Activated naive CD8-positive, alpha-beta T cell treated with anti-CD3 and anti-CD28 coated beads, Interleukin-2, amount 50 U/mL, for 16 hours (primary cell): ENCODE measurements around the gene INPP5F.
A peak's percentile ranks its signal among the peaks of the same experiment; 100 is the strongest.

Source experiments
- DNase-seq: peaks from one replicate; pipeline ENCODE4 v3.0.0-alpha.2; 2020; ENCODE audit warnings: low read depth, low spot score

The INPP5F gene

DNA sequence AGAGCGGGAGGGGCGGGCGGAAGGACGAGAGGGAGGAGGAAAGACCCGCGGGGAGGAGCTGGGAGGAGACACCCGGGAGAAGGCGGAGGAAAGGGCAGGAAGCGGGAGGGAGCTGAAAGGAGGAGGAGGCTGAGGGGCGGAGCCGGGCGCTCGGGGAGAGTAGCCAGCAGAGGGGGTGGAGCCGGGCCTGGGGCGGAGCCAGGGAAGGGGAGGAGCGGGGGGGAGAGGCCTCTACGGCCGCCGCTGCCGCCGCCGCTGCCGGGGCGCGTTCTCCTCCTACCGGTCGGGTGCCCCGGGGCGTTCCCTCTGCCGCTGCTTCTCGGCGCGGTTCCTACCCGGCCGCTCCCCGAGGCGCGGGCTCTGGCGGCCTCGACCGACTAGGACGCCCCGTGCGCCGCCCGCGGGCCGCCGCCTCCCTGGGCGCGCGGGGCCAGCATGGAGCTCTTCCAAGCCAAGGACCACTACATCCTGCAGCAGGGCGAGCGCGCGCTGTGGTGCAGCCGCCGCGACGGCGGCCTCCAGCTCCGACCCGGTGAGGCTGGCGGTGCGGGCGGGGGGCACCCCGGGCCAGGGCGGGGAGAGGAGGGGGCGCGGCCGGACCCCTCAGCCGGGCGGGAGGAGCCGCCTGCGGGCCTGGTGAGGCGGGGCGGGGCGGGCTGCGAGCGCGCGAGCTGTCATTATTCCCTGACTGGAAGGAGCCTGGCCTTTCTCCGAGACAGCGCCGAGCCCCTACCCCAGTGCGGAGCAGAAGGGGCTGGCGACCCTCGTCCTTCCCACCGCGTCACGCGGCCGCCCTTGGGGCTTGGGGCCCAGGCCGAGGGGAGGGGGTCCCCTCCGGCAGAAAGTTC is at the start of gene INPP5F:
TSS of gene INPP5F (plus strand) at position 223 of the 848 bp plus-strand sequence. CDS start at position 436, 213 bp downstream.
- DNase-seq, result peak; percentile 100

DNA sequence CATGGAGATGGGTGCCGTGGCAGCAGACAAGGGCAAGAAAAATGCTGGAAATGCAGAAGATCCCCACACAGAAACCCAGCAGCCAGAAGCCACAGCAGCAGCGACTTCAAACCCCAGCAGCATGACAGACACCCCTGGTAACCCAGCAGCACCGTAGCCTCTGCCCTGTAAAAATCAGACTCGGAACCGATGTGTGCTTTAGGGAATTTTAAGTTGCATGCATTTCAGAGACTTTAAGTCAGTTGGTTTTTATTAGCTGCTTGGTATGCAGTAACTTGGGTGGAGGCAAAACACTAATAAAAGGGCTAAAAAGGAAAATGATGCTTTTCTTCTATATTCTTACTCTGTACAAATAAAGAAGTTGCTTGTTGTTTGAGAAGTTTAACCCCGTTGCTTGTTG is 48.7 kb upstream of the INPP5F start:
- no peak for DNase-seq

- DNase-seq, result no peak
Measured at GRCh38 chr10:119677904-119678755, 47.7 kb upstream of the INPP5F start.

DNA sequence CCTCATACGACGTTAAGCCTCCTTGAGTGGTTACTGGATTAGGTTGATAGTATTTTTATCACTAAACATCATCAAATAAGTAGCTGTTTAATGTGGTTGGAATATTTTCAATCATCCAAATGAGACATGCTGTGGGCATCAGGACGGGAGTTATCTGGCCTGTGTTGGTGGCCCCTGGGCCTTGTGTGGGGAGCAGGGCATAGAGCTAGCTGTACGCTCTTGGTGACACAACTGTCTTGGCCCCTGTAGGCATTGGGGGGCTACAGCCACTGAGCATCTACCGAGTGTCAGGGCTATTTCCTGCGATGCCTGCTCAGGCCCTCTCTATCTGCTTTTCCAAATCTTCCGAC is 46.4 kb upstream of the INPP5F start:
- no peak for DNase-seq

DNA sequence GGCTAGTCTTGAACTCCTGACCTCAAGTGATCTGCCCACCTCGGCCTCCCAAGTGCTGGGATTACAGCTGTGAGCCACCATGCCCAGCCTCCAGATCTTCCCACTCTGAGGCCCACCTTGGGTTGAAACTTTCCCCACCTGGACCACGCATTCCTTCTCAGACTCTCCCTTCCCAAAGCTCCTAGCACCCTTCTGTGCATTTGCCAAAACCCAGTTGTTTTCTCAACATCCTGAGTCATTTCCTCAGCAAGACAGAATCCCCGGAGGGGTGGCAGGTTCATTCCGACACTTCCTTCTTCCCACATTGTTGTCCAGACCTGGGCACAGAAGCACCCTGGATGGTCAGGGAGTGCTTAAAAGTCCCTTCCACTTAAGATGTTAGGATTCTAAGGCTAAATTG is 45.8 kb upstream of the INPP5F start:
- DNase-seq, result no peak

GRCh38 chr10:119680650-119681081 is 45.2 kb upstream of the INPP5F start:
- DNase-seq, result no peak

DNA sequence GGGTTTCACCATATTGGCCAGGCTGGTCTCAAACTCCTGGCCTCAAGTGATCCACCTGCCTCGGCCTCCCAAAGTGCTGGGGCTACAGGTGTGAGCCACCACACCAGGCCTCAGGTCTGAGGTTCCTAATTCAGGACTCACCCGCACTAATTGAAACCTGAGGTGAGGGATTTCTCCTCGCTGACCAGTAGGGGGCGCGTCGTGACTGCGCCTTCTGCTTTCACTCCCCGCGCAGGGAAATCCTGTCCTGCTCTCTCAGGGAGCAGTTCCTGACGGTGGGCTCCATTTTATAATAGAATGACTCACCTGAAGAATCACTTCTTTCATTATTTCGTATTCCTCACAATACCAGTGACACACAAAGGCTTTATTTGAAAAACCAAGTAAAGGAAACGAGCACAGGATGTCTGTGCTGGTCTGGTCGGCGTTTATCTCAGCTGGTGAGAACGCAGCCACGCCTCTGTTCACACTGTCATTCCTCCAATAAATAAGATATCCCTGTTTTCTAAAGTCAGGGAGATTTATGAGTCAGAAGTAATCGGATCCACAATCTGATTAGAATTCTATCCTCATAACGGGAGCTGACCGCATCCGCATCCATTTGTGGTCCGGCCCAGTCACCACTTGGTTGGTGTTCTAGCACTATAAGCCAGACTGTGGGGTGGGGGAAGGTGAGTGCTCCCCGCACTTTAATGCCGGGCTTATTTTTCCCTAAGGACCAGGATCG is 39.2 kb upstream of the INPP5F start:
- peak; percentile 78 for DNase-seq

- DNase-seq, result no peak
Measured at GRCh38 chr10:119687192-119688032, 38.4 kb upstream of the INPP5F start.

- no peak for DNase-seq
Measured at GRCh38 chr10:119688033-119688508, 37.8 kb upstream of the INPP5F start.

- no peak for DNase-seq
Measured at GRCh38 chr10:119689016-119689580, 36.8 kb upstream of the INPP5F start.

DNA sequence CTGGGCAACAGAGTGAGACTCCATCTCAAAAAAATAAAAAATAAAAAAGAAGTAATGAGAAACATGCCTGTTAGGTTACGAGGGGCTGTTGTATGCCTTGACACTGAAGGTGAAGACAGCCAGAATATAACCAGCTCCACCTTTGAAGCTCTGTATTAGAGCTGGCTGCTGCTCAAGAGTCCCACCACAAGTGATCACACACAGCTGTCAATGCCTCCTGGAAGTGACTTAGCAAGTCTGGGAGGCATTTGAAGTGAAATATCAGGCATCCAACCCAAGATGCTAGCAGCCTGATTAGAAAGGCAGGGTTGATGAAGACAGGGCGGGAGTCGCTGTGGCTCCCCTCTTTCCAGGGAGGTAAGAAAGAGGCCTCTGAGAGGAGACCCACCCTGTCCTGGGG is 34.1 kb upstream of the INPP5F start:
- DNase-seq, result no peak

DNA sequence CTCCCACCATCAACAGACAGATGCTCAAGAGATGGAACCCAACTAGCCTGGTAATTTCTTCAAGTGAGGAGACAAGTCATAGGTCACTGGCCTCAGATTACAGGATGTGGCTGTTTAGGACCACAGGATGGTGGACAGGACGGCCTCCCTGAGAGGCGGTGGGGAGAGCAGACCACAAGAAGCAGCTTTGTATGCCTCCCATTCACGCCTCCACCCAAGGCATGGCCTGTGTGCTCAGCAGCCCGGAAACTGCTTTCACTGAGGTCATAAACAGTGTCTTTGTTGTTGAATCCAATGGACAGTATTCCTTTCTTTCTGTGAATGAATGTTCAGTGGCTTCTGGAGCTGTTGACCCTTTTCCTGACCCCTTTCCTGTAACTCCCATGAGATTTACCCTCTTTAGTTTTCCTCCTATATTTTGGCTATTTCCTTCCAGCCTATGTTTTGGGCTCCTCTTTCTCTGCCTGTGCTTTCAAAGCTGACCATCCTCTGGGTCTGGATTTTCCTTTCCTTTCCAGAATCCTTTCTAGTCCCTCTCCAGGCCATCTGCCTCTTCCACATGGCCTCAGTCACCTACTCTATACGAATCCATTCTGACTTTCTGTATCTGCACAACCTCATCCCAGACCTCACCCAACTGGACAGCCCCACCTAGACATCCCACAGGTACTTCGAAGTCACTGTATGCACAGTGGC is 32.4 kb upstream of the INPP5F start:
- DNase-seq, result no peak

DNA sequence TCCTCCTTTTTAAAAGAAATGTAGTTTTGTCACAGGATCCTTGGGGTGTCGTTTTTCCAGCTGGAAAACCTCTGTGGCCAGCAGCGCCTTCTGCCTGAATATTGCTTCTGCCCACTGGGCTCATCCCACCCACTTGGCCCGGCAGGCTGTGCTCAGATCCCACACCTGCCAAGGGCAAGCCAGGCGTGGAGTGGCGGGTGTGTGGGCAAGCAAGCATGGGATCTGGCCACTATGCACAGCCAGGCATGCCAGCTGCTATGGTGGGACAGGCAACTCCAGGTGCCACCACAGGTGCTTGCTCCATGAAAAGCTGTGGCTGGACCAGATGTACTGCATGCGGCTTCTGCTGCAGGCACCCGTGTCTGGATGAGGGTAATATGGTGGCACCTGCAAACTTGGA is 31.2 kb upstream of the INPP5F start:
- DNase-seq, result no peak

DNA sequence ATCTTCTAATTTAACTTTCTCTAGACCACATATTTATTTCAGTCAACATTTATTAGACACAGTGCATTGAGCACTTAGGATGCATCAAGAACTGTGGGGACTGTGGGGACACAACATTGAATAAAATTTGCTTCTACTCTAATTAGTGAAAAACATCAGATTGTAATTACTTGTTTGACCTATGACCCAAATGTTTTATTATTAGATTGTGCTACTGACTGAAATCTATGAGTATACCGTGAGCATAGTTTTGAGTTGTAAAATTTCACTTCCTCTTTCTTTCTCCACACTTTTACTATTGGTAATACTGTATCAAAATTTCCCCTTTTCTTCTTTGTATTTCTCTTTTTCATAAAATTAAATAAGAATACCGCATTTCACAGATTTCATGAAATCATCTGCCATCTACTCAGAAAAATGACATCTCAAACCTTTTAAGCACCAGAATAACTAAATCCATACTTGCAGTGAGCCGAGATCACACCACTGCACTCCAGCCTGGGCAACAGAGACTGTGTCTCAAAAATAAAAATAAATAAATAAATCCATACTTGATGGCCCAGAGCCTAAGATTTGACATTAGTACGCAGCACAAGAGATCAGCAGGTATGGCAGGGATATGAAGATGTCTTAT is 25.4 kb upstream of the INPP5F start:
- no peak for DNase-seq

- DNase-seq, result no peak
Measured at GRCh38 chr10:119701861-119702260, 24.0 kb upstream of the INPP5F start.

- DNase-seq, result no peak
Measured at GRCh38 chr10:119702583-119702982, 23.3 kb upstream of the INPP5F start.

DNA sequence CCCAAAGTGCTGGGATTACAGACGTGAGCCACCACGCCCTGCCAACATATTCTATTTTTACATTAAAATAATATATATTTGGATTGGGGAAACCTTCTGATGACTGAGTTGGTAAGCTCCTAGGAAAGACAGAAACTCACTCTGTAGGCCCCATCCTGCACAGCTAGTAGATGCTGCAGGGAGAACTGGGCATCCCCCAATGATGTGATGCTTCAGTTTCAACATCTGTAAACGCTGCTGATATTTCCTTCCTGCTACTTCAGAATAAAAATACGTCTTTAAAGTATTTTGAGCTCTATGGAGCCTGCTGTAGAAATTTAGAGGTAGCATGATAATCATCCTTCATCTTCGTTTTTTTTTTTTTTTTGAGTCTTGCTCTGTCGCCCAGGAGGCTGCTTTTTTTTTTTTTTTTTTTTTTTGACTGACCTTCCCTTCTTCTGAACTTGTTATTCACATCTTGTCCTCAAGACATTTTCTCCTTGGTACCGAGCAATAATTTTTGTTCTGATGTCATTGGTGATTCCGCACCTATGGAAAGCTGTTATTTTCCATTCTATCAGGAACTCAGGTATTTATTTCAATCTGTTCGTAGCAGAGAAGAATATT is 21.8 kb upstream of the INPP5F start:
- no peak for DNase-seq

GRCh38 chr10:119705434-119705831 is 20.4 kb upstream of the INPP5F start:
- DNase-seq, result no peak
